Left renal cortex interstitium (tissue), 4 donors: ENCODE measurements around the gene APBB1IP. TPM values are rescaled to one million over a fixed set of nuclear protein-coding genes. Genes with fewer than 3 reads are reported as not detected.
"Not testable (repeated sequence)": the region's sequence is repeated elsewhere in the genome, so short reads cannot be mapped to it uniquely, and the experiment has no call there.

Experiments used
- DNase-seq, 4 donors: peaks; one replicate each; pipeline ENCODE4 v3.0.0-alpha.2; 2013; ENCODE audit warnings: low read depth in 4 of 4, low spot score in 2 of 4, missing footprints in 1 of 4
- polyA plus RNA-seq, 4 donors: library from polyadenylated mRNA; unstranded; fragments of 120-200 nt; gene quantifications; one replicate each; pipeline ENCODE4 v1.2.1, GENCODE V29; 2013; ENCODE audit not compliant: insufficient read length in 4 of 4

Gene APBB1IP
- polyA plus RNA-seq: 1 to 10 TPM in 3 of 4 donors, under 1 TPM in 1; 0.95 to 1.7 (median 1.2) TPM

GRCh38 chr10:26437637-26438461 is at the start of gene APBB1IP:
Gene APBB1IP, plus strand, starts transcription at chr10:26438341. Its CDS starts 53,986 bp downstream, at chr10:26492327.
- no peak for DNase-seq

GRCh38 chr10:26389533-26389932 is 48.6 kb upstream of the APBB1IP start:
- no peak for DNase-seq

- DNase-seq: no peak
Observed at GRCh38 chr10:26391701-26392695, 46.1 kb upstream of the APBB1IP start.

- not testable (repeated sequence) for DNase-seq
Observed at GRCh38 chr10:26398353-26398752, 39.8 kb upstream of the APBB1IP start.

GRCh38 chr10:26407406-26407969 is 30.7 kb upstream of the APBB1IP start:
- no peak for DNase-seq

GRCh38 chr10:26408858-26409494 is 29.2 kb upstream of the APBB1IP start:
- DNase-seq: no peak

- no peak for DNase-seq
Observed at GRCh38 chr10:26410356-26410755, 27.8 kb upstream of the APBB1IP start.

- DNase-seq: no peak
Observed at GRCh38 chr10:26412932-26413331, 25.2 kb upstream of the APBB1IP start.

- no peak for DNase-seq
Observed at GRCh38 chr10:26413375-26413774, 24.8 kb upstream of the APBB1IP start.

GRCh38 chr10:26417136-26417535 is 21.0 kb upstream of the APBB1IP start:
- no peak for DNase-seq

- no peak for DNase-seq
Observed at GRCh38 chr10:26422977-26423376, 15.2 kb upstream of the APBB1IP start.

- DNase-seq: no peak
Observed at GRCh38 chr10:26423722-26424121, 14.4 kb upstream of the APBB1IP start.

- DNase-seq: no peak
Observed at GRCh38 chr10:26430641-26431163, 7.4 kb upstream of the APBB1IP start.

- no peak for DNase-seq
Observed at GRCh38 chr10:26432938-26433337, 5.2 kb upstream of the APBB1IP start.

GRCh38 chr10:26435852-26436251 is 2.3 kb upstream of the APBB1IP start:
- DNase-seq: no peak

GRCh38 chr10:26436848-26437247 is 1.3 kb upstream of the APBB1IP start:
- no peak for DNase-seq

GRCh38 chr10:26438534-26439341 is 597 bp downstream of the APBB1IP start:
- DNase-seq: no peak

GRCh38 chr10:26439406-26440087 is 1.4 kb downstream of the APBB1IP start:
- DNase-seq: no peak

GRCh38 chr10:26440088-26440470 is 1.9 kb downstream of the APBB1IP start:
- no peak for DNase-seq
